Skin of body (tissue), 2 donors: ENCODE data around the gene BAIAP2L2. TPM values are rescaled to one million over a fixed set of nuclear protein-coding genes. Genes with fewer than 3 reads are reported as not detected.

Experiments
- DNase-seq: peaks from one replicate; lab custom pipeline; 2025; lab: John Stamatoyannopoulos, UW
- total RNA-seq: library from RNA; depleted of rRNA; stranded (reverse); fragments of >200 nt; gene quantifications from one replicate; pipeline ENCODE4 v1.2.3, GENCODE V29; 2014

BAIAP2L2 gene
- total RNA-seq, 1 donor from 2014 or later: 0.59 TPM

- DNase-seq: no peak
Observed at GRCh38 chr22:38069372-38070249, 40.9 kb downstream of the BAIAP2L2 start.

- no peak for DNase-seq
Observed at GRCh38 chr22:38068641-38069371, 41.7 kb downstream of the BAIAP2L2 start.

- DNase-seq: no peak
Observed at GRCh38 chr22:38067761-38068360, 42.6 kb downstream of the BAIAP2L2 start.

GRCh38 chr22:38067028-38067415, 43.5 kb downstream of the BAIAP2L2 start:
- DNase-seq: no peak

GRCh38 chr22:38066381-38067027, 44.0 kb downstream of the BAIAP2L2 start:
- DNase-seq: no peak

GRCh38 chr22:38065539-38065938, 44.9 kb downstream of the BAIAP2L2 start:
- DNase-seq: no peak

GRCh38 chr22:38062791-38063190, 47.7 kb downstream of the BAIAP2L2 start:
- no peak for DNase-seq

GRCh38 chr22:38056969-38057891, 53.3 kb downstream of the BAIAP2L2 start, which contains the start of gene PICK1:
PICK1 (plus strand) TSS chr22:38057404; CDS start chr22:38057810, 406 bp downstream.
- DNase-seq: peak; percentile 82

- peak; percentile 51 for DNase-seq
Observed at GRCh38 chr22:38051900-38052862, 58.3 kb downstream of the BAIAP2L2 start.

- DNase-seq: no peak
Observed at GRCh38 chr22:38051261-38051660, 59.2 kb downstream of the BAIAP2L2 start.

GRCh38 chr22:38050720-38051119, 59.8 kb downstream of the BAIAP2L2 start:
- DNase-seq: no peak

GRCh38 chr22:38049812-38050619, 60.5 kb downstream of the BAIAP2L2 start:
- DNase-seq: no peak

- DNase-seq: no peak
Observed at GRCh38 chr22:38046070-38046748, 64.3 kb downstream of the BAIAP2L2 start.

GRCh38 chr22:38043151-38044039, 67.1 kb downstream of the BAIAP2L2 start:
- DNase-seq: no peak

- DNase-seq: no peak
Observed at GRCh38 chr22:38042488-38042790, 68.0 kb downstream of the BAIAP2L2 start.

GRCh38 chr22:38041760-38042487, 68.6 kb downstream of the BAIAP2L2 start:
- DNase-seq: no peak
